ENCODE results near the gene LPCAT3. TPM values are rescaled to one million over a fixed set of nuclear protein-coding genes. Genes with fewer than 3 reads are reported as not detected.

Gene LPCAT3
- total and polyA plus RNA-seq, 2 of the 13 experiments (the other 11 are each of a cell fraction or from before 2014, with no cell fraction given), result 44.5 to 64.3 TPM

DNA sequence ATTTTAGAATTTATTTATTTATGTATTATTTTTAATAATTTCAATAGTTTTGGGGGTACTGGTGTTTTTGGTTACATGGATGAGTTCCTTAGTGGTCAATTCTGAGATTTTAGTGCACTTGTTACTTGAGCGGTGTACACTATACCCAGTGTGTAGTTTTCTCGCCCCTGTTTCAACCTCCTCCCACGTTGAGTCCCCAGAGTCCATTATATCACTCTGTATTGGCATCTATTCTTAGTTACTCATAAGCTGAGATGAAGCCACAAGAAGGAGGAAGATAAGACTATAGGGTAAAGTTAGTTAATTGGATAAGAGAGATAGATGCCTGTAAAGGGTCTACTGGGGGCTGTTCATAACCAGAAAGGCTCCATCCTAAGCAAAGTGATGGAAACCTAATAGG, 46.2 kb upstream of the LPCAT3 start:
- Histone ChIP-seq H3K9me3 (ENCODE audit: low read length) (no peaks in the 10 kb centered on the region), H3K4me2 (ENCODE audit: low read depth, low read length) (no peak overlapping the region), H3K27ac (ENCODE audit: extremely low read length, insufficient read depth, low read length) (no peak overlapping the region), H3K27me3 (ENCODE audit: control insufficient read depth in 1 of 2, insufficient read depth in 2 of 2, low read length in 2 of 2) (no peaks in the 10 kb centered on the region), H2AFZ (ENCODE audit: low read length) (no peak overlapping the region), H4K20me1 (ENCODE audit: insufficient read depth, low read length) (no peaks in the 10 kb centered on the region), H3K79me2 (ENCODE audit: insufficient read depth, low read length) (no peaks in the 10 kb centered on the region), H3K9ac (ENCODE audit: insufficient read depth, low read depth, low read length) (no peak overlapping the region), H3K4me3 (replicated peaks in 1 of 3; ENCODE audit: insufficient read depth in 1 of 3, low read depth in 2 of 3, low read length in 3 of 3) (no peak overlapping the region), H3K4me1 (ENCODE audit: insufficient read depth, low read length) (peaks cover 30% of the 10 kb centered on the region), H3K36me3 (replicated peaks in 1 of 2; ENCODE audit: control insufficient read depth in 1 of 2, insufficient read depth in 2 of 2, low read length in 2 of 2) (no peaks in the 10 kb centered on the region)
- WGBS (ENCODE audit: low lambda C conversion rate), result 87% methylated on average over 3 of the region's 3 CpGs
- no TSS peak for BruUV-seq (replicated peaks)
- ChIA-PET CTCF (ENCODE audit: low intra/inter-chr PET ratio, low total read pairs) (no interaction called here), POLR2A (no interaction called here)
- intact Hi-C loops (cut with micrococcal nuclease; ENCODE audit: unreplicated experiment) (no loop called here), in situ Hi-C loops (cut with HindIII; ENCODE audit: extremely low pct_ligation_motif_present, low pct_unique_long_range_greater_than_20kb) (loop anchor here (10.0 kb wide), 1 partner anchor 50 kb away; no protein-coding TSS in a partner anchor)
- DNase-seq (ENCODE audit: low spot score), result no peak
- ATAC-seq, result no peak
- no peak for FAIRE-seq
- TF ChIP-seq MIER3 (CRISPR knock-in tag; IDR thresholded peaks at IDR 0.05; ENCODE audit: borderline replicate concordance) (no peak), NKX3-1 (CRISPR knock-in tag; IDR thresholded peaks at IDR 0.05) (no peak), ZNF510 (CRISPR knock-in tag; IDR thresholded peaks at IDR 0.05; ENCODE audit: low read depth) (no peak), MTF2 (CRISPR knock-in tag; IDR thresholded peaks at IDR 0.05; ENCODE audit: borderline replicate concordance) (no peak), FOXJ3 (CRISPR knock-in tag; IDR thresholded peaks at IDR 0.05; ENCODE audit: borderline replicate concordance) (no peak), SMAD9 (CRISPR knock-in tag; IDR thresholded peaks at IDR 0.05) (no peak), CC2D1A (CRISPR knock-in tag; IDR thresholded peaks at IDR 0.05) (no peak), SP4 (CRISPR knock-in tag; IDR thresholded peaks at IDR 0.05) (no peak)
- TF ChIP-seq, protein P1, sequence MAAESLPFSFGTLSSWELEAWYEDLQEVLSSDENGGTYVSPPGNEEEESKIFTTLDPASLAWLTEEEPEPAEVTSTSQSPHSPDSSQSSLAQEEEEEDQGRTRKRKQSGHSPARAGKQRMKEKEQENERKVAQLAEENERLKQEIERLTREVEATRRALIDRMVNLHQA (CRISPR knock-in tag; IDR thresholded peaks at IDR 0.05), result no peak
- TF ChIP-seq, protein P2, sequence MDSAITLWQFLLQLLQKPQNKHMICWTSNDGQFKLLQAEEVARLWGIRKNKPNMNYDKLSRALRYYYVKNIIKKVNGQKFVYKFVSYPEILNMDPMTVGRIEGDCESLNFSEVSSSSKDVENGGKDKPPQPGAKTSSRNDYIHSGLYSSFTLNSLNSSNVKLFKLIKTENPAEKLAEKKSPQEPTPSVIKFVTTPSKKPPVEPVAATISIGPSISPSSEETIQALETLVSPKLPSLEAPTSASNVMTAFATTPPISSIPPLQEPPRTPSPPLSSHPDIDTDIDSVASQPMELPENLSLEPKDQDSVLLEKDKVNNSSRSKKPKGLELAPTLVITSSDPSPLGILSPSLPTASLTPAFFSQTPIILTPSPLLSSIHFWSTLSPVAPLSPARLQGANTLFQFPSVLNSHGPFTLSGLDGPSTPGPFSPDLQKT (CRISPR knock-in tag; IDR thresholded peaks at IDR 0.05; ENCODE audit: borderline replicate concordance), result no peak
- TF ChIP-seq, protein P3, sequence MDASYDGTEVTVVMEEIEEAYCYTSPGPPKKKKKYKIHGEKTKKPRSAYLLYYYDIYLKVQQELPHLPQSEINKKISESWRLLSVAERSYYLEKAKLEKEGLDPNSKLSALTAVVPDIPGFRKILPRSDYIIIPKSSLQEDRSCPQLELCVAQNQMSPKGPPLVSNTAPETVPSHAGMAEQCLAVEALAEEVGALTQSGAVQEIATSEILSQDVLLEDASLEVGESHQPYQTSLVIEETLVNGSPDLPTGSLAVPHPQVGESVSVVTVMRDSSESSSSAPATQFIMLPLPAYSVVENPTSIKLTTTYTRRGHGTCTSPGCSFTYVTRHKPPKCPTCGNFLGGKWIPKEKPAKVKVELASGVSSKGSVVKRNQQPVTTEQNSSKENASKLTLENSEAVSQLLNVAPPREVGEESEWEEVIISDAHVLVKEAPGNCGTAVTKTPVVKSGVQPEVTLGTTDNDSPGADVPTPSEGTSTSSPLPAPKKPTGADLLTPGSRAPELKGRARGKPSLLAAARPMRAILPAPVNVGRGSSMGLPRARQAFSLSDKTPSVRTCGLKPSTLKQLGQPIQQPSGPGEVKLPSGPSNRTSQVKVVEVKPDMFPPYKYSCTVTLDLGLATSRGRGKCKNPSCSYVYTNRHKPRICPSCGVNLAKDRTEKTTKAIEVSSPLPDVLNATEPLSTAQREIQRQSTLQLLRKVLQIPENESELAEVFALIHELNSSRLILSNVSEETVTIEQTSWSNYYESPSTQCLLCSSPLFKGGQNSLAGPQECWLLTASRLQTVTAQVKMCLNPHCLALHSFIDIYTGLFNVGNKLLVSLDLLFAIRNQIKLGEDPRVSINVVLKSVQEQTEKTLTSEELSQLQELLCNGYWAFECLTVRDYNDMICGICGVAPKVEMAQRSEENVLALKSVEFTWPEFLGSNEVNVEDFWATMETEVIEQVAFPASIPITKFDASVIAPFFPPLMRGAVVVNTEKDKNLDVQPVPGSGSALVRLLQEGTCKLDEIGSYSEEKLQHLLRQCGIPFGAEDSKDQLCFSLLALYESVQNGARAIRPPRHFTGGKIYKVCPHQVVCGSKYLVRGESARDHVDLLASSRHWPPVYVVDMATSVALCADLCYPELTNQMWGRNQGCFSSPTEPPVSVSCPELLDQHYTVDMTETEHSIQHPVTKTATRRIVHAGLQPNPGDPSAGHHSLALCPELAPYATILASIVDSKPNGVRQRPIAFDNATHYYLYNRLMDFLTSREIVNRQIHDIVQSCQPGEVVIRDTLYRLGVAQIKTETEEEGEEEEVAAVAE (CRISPR knock-in tag; IDR thresholded peaks at IDR 0.05; ENCODE audit: borderline replicate concordance), result no peak
- TF ChIP-seq, protein P4, sequence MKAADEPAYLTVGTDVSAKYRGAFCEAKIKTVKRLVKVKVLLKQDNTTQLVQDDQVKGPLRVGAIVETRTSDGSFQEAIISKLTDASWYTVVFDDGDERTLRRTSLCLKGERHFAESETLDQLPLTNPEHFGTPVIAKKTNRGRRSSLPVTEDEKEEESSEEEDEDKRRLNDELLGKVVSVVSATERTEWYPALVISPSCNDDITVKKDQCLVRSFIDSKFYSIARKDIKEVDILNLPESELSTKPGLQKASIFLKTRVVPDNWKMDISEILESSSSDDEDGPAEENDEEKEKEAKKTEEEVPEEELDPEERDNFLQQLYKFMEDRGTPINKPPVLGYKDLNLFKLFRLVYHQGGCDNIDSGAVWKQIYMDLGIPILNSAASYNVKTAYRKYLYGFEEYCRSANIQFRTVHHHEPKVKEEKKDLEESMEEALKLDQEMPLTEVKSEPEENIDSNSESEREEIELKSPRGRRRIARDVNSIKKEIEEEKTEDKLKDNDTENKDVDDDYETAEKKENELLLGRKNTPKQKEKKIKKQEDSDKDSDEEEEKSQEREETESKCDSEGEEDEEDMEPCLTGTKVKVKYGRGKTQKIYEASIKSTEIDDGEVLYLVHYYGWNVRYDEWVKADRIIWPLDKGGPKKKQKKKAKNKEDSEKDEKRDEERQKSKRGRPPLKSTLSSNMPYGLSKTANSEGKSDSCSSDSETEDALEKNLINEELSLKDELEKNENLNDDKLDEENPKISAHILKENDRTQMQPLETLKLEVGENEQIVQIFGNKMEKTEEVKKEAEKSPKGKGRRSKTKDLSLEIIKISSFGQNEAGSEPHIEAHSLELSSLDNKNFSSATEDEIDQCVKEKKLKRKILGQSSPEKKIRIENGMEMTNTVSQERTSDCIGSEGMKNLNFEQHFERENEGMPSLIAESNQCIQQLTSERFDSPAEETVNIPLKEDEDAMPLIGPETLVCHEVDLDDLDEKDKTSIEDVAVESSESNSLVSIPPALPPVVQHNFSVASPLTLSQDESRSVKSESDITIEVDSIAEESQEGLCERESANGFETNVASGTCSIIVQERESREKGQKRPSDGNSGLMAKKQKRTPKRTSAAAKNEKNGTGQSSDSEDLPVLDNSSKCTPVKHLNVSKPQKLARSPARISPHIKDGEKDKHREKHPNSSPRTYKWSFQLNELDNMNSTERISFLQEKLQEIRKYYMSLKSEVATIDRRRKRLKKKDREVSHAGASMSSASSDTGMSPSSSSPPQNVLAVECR (CRISPR knock-in tag; IDR thresholded peaks at IDR 0.05; ENCODE audit: borderline replicate concordance), result no peak
- TF ChIP-seq, protein P5, sequence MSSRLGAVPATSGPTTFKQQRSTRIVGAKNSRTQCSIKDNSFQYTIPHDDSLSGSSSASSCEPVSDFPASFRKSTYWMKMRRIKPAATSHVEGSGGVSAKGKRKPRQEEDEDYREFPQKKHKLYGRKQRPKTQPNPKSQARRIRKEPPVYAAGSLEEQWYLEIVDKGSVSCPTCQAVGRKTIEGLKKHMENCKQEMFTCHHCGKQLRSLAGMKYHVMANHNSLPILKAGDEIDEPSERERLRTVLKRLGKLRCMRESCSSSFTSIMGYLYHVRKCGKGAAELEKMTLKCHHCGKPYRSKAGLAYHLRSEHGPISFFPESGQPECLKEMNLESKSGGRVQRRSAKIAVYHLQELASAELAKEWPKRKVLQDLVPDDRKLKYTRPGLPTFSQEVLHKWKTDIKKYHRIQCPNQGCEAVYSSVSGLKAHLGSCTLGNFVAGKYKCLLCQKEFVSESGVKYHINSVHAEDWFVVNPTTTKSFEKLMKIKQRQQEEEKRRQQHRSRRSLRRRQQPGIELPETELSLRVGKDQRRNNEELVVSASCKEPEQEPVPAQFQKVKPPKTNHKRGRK (CRISPR knock-in tag; IDR thresholded peaks at IDR 0.05), result no peak

Measured in HepG2 (cell line).